ENCODE data around the gene FAM43B. TPM values are rescaled to one million over a fixed set of nuclear protein-coding genes. Genes with fewer than 3 reads are reported as not detected.
A peak's percentile ranks its signal among the peaks of the same experiment; 100 is the strongest.

The FAM43B gene
- polyA plus RNA-seq, 3 donors = 0.67 to 1.5 (median 0.96) TPM

DNA sequence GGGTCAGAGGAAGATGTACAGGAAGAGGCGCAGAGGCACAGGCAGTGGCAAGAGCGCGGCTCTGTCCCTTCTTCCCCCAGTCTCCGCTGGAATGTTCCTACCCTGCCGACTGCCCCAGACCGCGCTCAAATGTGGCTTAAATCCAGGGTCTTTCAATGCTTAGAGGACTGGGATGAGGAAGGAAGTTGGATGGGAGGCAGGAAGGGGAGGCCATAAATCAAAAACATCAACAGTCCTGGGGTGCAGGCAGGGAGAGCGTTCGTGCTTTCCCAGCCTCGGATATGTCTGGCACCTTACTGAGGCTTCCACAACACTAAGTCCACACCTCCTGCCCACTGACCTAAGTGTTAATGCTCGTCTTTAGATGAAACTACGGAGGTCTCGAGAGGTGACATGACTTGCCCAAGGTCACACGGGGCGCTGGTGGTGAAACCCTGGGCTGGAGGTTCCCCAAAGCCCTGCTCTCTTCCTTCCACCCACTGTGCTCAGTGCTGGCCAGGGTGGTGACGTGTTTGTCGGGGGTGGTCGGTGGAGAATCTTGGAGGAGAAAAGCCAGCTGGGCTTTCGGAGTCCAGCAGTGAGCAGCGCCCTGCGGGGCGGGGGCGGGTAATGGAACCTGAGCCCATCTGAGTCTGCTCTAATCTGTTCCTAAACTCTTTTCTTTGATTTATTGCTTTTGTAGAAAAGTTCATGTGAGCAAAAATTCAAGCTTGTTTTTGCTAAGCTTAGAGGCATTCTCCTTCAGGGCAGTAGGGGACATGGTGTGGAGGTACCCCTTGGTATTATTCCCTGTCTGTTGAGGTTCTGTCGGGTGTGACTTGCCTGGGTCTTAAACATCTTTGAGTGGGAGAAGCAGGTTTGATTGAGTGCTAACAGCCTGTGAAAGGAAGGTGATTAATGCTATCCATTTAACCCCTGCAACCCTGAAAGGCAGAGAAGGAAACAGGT is 37.2 kb downstream of the FAM43B start:
- DNase-seq (ENCODE audit: low read depth in 3 of 3, low spot score in 2 of 3) = peak; percentile 81 to 82 (median 82)

DNA sequence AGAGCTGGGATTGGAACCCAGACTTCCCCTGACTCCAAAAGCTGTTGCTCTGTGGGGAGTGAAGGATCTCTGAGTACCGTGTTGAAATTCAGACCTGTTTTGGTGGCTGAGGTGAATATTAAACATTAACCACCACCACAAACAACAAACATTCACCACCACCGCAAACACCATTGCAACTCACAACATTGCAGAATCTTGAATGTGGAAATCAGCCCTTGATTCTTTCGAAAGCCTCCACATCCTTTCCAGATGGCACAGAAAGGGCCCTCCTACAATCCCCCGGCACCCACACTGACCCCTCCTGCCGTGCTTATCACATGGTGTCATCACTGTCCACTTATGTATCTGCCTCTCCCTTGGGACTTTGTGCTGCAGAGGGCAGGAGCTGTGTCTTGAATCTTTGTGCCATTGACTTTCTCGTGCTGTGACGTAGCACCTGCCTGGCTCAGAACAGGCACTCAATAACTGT is 38.0 kb downstream of the FAM43B start:
- no peak for DNase-seq (ENCODE audit: low read depth in 3 of 3, low spot score in 2 of 3)

DNA sequence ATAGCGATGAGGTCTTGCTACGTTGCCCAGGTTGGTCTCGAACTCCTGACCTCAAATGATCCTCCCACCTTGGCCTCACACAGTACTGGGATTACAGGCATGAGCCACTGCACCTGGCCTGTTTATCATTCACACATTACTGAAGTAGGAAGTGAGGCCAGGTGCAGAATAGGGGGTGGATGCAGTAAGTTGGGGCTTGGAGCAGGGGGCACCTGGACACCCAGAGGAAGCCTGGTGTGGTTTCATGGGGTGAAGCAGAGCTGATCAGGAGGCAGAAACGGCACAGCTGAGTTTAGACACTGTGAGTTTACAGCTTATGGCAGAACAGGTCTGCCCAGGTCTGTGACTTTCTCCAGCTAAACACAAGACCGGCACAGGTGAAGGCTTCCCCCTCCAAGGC is 41.4 kb downstream of the FAM43B start:
- DNase-seq (ENCODE audit: low read depth in 3 of 3, low spot score in 2 of 3) = no peak

DNA sequence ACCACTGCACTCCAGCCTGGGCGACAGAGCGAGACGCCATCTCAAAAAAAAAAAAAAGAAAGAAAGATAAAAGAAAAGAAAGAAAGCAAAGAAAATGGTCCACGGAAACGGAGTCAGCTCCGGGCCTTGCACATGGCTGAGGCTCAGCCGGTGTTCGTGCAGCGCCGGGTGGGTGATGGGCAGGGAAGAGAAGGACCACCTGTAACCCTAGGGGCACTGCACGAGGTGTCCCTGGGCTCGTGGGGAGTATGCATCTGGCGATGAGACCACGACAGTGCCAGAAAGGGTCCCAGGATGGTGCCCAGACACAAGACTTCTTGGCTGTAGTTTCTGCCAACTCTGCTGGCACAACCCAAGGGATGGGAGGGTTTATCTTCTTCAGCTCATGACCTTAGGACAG is 42.4 kb downstream of the FAM43B start:
- DNase-seq (ENCODE audit: low read depth in 3 of 3, low spot score in 2 of 3) = no peak

DNA sequence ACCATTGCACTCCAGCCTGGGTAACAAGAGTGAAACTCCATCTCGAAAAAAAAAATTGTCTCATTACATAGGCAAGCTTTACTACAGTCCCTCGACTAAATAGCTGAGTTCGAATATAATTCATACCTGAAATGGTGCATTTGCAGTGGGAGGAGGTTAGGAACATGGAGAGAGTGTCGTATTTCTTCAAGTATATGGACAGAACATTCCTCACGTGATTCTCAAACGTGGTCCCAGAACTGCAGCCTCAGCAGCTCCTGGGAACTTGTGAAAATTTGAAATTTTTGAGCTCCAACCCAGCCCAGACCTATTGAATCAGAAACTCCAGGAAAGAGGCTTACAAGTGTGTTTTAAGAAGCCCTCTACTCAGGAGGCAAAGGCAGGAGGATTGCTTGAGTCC is 43.7 kb downstream of the FAM43B start:
- no peak for DNase-seq (ENCODE audit: low read depth in 3 of 3, low spot score in 2 of 3)

DNA sequence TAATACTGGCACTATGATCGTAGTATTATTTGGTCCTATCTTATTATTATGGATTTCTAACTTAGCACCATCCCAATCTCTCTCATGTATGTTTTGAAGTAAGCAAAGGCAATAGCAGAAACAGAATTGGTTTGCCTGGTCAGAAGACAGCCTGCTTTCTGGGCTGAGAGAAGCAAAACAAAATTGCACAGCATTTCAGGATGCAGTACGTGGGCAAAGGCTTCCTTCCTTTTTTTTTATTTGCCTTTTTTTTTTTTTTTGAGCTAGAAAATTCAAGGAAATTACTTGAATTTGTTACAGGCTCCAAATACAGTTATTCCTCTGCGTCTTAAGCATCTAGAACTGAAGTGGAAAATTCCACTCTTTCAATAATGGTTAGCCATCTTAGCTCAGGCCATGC is 45.3 kb downstream of the FAM43B start:
- no peak for DNase-seq (ENCODE audit: low read depth in 3 of 3, low spot score in 2 of 3)

DNA sequence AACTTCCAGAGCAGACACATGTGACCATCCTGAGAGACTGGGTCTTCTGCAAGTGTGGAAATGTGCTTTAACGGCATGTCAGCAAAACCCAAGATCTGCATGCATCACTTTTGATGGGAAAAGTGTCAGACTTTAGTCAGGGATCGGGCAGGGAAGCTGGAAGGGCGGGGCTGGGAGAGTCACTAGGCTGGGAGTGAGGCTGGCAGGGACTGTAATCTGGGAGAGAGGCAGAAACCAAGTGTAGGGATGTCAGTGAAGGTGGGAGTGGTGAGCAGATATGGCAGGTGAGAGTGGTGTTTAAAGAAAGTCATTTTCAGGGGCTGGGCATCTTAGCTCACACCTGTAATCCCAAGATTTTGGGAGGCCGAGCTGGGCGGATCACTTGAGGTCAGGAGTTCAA is 47.8 kb downstream of the FAM43B start:
- DNase-seq (ENCODE audit: low read depth in 3 of 3, low spot score in 2 of 3) = no peak

DNA sequence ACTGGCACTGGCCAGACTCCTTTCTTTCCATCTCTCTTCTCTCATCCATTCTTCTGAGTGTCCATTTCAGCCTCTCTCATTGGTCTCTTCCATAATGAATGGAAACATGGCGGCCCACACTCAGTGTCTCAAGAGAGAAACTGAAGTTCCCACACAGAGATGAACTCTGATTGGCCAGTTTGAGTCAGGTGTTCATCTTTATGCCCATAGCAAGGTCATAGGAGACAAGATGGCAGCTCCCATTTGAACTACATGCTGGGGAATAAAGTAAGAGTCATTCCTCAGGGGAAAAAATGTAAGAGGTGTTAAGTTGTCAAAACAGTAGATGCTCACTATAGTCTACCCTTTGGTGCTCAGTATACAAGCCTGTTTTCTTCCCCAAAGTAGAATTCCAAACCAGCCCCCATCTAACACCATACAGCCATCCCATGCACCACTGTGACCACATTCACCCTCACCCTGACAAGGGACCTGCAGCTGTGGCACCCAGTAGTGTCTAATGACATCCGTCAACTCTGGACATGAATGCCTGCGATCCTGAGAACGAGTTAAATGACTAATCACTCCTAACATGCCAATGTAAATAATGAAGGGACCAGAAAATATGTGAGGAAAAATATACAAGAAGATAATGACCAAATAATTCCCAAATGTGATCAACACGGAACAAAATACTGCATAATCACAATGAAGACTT is 48.9 kb downstream of the FAM43B start:
- DNase-seq (ENCODE audit: low read depth in 3 of 3, low spot score in 2 of 3) = no peak

DNA sequence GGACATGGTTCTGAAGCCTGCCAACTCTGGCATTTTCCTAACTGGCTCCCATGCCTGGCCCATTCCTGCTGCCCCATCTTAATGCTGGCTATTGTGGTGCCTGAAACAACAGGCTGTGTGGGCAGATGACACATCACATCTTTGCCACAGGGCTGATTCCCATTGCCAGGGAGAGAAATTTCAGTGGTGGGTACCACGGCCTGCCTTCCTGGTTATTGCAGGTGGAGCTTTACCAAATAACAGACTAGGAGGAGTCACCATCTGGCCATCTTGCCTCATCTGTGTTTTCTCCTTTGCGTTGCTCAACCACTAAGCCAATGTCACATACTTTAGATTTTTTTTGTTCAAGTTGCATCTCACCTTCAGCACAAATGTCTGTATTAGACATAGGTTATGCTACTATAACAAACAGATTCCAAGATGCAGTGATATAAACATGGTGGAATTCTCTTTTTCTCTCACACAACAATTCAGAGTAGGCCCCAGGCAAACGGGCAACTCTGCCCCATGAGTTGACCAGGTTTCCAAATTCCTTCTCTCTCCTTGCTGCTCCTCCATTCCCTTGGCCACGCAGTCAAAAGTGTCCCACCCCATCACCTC is 50.6 kb downstream of the FAM43B start:
- DNase-seq (ENCODE audit: low read depth in 3 of 3, low spot score in 2 of 3) = no peak

DNA sequence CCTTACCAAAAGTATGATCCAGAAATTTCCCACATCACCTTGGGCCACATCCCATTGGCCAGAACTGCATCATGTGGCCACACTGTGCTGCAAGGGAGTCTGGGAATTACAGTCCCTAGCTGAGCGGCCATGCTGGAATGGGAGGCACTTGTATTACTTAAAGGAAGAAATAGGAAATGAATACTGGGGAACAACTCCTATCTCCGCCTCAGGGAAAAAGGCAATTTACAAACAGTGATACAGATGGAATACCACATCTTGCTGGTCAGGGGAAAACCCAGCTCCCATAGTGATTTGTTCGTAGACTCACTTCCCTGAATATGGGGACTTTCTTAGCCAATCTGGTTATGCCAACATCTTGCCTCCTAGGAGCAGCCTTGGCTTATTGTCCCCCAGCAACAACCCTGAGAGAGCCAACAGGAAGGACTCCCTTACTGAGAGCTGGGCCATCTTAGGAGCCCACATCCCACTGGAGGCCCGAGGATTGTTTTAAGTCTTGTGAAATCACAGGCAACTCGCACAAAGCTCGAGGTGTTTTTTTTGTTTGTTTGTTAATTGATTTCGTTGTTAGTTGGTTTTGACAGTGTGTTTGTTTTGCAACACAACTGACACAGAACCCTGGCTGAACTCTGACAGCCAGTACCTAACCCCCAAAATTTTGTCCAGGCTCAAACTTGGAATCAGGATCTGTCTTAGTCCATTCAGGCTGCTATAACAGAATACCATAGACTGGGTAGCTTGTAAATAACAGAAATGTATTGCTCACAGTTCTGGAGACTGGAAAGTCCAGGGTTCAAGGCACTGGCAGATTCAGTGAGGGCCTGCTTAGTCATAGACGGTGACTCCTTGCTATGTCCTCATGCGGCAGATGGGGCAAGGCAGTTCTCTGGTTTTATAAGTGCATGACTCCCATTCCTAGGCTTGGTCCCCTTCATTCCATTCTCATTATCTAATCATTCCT is 51.4 kb downstream of the FAM43B start:
- DNase-seq (ENCODE audit: low read depth in 3 of 3, low spot score in 2 of 3) = no peak

Other genes starting within 250 kb of the FAM43B start
- 10 to 100 TPM; 69.0 to 73.5 (median 72.3) TPM for gene CAMK2N1, start 66.4 kb upstream of the FAM43B start, polyA plus RNA-seq (ENCODE audit: insufficient read length in 3 of 3)
- gene MUL1, start 44.4 kb upstream of the FAM43B start, polyA plus RNA-seq (ENCODE audit: insufficient read length in 3 of 3) = 10 to 100 TPM; 33.8 to 36.4 (median 33.8) TPM
- gene CDA, start 36.5 kb downstream of the FAM43B start, polyA plus RNA-seq (ENCODE audit: insufficient read length in 3 of 3) = 1 to 10 TPM; 5.2 to 6.2 (median 6.1) TPM
- 10 to 100 TPM; 70.1 to 83.7 (median 72.5) TPM for gene PINK1, start 80.9 kb downstream of the FAM43B start, polyA plus RNA-seq (ENCODE audit: insufficient read length in 3 of 3)
- 100 to 1,000 TPM; 208 to 228 (median 226) TPM for gene DDOST, start 108.8 kb downstream of the FAM43B start, polyA plus RNA-seq (ENCODE audit: insufficient read length in 3 of 3)
- gene KIF17, start 165.4 kb downstream of the FAM43B start, polyA plus RNA-seq (ENCODE audit: insufficient read length in 3 of 3) = 1 to 10 TPM; 3.5 to 4.9 (median 3.9) TPM
- gene SH2D5, start 180.1 kb downstream of the FAM43B start, polyA plus RNA-seq (ENCODE audit: insufficient read length in 3 of 3) = 1 to 10 TPM in 2 of 3 donors, under 1 TPM in 1; 0.64 to 1.2 (median 1.2) TPM
- gene HP1BP3, start 234.7 kb downstream of the FAM43B start, polyA plus RNA-seq (ENCODE audit: insufficient read length in 3 of 3) = 100 to 1,000 TPM; 229 to 264 (median 263) TPM